B cell (primary cell): ENCODE results near the gene PEX16.

Source experiments
- CTCF ChIP-seq: fragments of 200-600 bp; IDR thresholded peaks from one replicate; pipeline ENCODE4 v1.8.0; 2022; ENCODE audit warnings: antibody characterized with exemption, mild to moderate bottlenecking
- EZH2 ChIP-seq: IDR thresholded peaks from 2 replicates; pipeline ENCODE4 v1.6.1; 2012; ENCODE audit warnings: borderline replicate concordance, low read depth, mild to moderate bottlenecking, moderate library complexity, low read length; ENCODE audit not compliant: insufficient read depth, poor library complexity, severe bottlenecking

GRCh38 chr11:45877221-45877620 lies 40.5 kb downstream of the PEX16 start:
- TF ChIP-seq CTCF: no peak
- TF ChIP-seq EZH2: no peak
